GM18951 (cell line): ENCODE results near the gene STK39.

Source experiments
- POLR2A ChIP-seq: IDR thresholded peaks from 4 replicates; pipeline ENCODE4 v1.6.1; 2011; ENCODE audit warnings: mild to moderate bottlenecking; ENCODE audit not compliant: insufficient read length, insufficient read depth; ENCODE audit errors: extremely low read depth
- in situ Hi-C: fragments of 300-500 bp; cut with MboI; formaldehyde crosslinking; loops from one replicate; pipeline ENCODE4 v1.12.0; 2022; ENCODE audit warnings: low sequenced_read_pairs, mixed read lengths, inconsistent platforms; ENCODE audit not compliant: unreplicated experiment

STK39 gene

DNA sequence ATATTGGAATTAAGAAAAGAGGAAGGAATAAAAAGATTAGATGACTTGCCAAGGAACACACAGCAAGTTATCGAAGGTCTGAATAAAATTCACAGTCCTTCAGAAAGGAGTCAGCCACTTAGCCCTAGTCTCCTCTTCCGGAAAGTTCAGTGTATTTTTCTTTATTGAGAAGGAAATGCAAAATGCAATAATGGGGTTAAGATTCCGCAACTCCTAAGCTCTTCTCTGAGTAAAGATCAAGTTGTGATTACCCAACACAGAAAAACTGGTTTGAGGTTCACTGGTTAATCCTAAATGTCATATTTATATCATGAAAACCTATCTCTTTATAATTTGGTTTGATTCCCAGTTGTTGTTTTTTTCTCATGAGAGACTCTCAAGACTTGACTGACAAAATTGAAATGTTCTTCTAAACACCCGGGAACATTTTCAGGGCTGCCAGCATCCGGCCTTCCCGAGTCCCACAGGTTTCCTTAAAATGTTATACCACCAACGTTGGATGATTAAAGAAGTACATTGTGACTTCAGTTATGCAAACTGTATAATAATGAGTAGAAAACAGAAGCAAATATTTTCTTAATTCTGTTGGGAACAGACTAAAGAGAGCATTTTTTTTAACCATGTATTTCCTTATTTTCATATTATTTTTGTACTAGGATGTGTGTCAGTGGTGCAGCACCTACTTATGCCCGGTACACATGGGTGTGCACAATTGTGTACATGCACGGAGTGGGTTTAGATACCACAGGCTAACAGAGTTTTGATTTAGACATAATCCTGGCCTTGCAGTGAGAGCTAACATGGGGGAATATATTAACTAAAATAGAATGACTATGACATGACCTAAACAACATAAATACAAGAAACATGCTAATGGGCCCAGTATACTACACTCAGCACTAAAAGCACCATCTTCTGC lies 100.2 kb downstream of the STK39 start:
- no peak for TF ChIP-seq POLR2A
- in situ Hi-C loops: no loop called here

DNA sequence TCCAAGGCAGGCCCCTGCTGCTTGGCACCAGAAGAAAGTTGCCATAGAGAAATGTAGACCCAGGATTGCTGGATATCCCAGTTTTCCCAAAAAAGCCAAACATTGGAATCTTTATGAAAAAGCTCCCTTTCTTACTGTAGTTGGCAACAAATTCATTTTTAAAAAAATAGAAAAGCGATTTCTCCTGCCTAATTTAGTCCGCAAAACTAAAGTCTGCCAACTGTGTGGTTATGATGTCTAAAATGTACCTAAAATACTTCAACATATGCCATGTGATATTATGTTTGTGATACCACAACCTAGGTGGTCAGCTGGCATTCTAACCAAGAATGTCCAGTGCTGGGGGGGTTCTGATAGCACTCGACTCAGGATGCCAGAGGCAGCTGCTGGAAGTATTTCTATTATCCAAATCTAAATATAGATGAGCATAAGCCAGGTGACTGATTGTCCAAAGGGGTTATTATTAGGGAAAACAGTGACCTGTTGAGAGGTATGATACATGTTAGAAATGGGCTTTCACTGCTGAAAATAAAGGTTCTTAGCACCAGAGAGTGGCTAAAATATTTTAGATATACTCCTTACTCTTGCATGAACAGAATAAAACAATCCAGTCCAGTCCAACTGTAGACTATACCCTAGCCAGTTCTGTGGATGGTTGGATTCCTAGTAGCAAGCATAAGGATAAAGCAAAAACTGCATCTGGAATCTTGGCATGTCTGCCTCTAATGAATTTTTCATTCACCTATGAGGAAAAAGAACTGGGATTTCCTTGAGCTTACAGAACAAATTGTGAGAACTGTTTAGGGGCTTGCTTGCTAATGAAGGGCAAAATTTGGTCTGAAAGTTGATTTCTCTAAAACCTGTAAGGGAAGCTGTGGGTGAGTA lies 101.7 kb downstream of the STK39 start:
- in situ Hi-C loops: no loop called here

GRCh38 chr2:168145011-168145410 lies 102.4 kb downstream of the STK39 start:
- in situ Hi-C loops: no loop called here
- no peak for TF ChIP-seq POLR2A

More for the DNA sequence above, 101.7 kb downstream of the STK39 start:
- TF ChIP-seq POLR2A: no peak

- in situ Hi-C loops: no loop called here
These were observed 103.6 kb downstream of the STK39 start for GRCh38 chr2:168143813-168144212.

DNA sequence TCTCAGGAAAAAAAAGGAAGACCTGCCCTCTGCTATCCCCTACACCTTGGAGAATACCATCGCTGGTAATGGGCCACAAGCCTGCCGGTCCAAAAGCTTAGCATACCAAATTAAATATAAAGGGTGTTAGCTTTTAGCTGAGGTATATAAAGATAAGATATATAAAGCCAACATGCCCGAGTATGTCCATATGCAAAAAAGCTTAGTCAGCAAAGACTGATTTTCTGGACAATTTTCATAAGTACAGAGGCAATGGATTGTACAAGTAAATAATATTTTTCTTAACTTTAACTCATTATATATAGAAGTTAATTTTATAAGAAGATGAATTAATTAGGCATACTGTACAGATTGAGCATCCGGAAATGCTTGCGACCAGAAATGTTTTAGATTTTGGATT lies 106.5 kb downstream of the STK39 start:
- in situ Hi-C loops: no loop called here
- no peak for TF ChIP-seq POLR2A

More at GRCh38 chr2:168143813-168144212, 103.6 kb downstream of the STK39 start:
- TF ChIP-seq POLR2A: no peak

DNA sequence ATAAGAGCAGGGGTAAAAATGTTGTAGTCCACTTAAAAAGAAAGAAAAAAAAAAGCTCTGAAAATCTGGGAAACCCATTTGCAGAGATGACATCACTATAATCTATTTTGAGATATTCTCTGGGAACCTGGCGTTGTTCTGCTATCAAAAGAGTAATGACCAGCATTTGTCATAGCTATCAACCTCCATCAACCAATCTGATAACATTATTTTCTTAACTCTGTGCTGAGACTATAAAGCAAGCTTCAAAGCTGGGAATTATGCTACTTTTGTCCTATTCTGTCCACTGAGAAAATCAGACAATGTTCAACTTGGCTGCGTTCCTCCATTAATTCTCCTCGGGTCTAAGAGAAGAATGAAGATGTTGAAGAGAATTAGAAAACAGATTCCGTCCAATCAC lies 107.5 kb downstream of the STK39 start:
- TF ChIP-seq POLR2A: no peak
- in situ Hi-C loops: no loop called here

GRCh38 chr2:168138901-168139300 lies 108.5 kb downstream of the STK39 start:
- TF ChIP-seq POLR2A: no peak
- in situ Hi-C loops: no loop called here

GRCh38 chr2:168138374-168138773 lies 109.0 kb downstream of the STK39 start:
- no peak for TF ChIP-seq POLR2A
- in situ Hi-C loops: no loop called here

DNA sequence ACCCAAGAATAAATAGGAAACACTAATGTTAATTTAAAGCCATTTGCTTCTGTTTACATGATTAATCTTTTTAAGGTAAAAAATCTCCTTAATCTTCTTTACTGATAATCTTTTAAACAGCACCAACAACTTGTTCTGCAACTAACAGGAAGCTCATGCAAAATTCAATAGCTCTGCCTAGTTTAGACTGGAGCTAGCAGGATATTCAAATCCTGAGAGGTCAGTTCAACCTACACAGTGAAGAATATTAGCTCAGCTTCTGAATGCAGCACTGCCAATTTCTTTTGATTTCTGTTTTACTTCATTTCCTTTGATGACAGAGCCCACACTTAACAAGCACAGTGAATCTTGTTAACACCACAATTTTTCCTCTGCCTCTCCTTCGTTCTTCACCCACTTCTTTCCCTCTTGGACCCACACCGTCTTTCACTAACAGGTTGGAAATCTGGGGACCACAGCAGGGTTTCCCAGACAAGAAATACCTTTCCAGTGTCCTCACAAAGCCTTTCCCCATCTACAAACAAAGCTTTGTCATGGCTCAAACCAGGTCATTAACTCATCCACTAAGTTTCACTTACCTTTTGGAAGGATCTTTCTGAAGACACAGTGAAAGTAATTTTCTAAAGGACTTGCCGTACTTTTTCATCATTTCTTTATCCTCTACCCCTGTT lies 109.8 kb downstream of the STK39 start:
- in situ Hi-C loops: no loop called here

DNA sequence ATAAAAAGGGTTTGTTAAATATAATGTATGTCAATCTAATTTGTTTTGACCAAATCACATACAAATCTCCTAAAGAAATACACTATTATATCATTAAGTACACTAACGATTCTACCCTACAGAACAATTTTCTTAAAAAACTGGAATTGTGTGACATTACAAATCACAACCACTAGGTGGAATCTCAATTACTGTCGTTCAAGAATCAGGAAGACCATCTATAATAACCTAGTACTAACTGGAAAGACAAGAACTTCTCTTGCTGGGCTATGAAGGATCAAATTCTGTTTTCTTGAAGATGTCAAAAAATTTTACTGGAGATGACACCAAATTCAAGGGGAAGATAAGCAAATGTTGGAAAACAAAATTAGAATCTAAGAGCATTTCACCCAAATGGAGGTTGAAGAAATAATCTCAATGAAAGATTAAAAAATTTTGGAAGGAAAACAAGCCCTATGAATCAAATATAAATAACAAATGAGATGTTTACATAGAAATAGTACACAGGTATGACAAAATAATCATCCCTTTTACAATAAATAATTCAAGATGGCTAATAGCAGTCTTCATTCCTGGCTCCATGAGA lies 110.9 kb downstream of the STK39 start:
- TF ChIP-seq POLR2A: no peak
- in situ Hi-C loops: no loop called here

More for the DNA sequence above, 109.8 kb downstream of the STK39 start:
- no peak for TF ChIP-seq POLR2A

GRCh38 chr2:168135630-168136029 lies 111.8 kb downstream of the STK39 start:
- no peak for TF ChIP-seq POLR2A
- in situ Hi-C loops: no loop called here

GRCh38 chr2:168135121-168135520 lies 112.3 kb downstream of the STK39 start:
- no peak for TF ChIP-seq POLR2A
- in situ Hi-C loops: no loop called here
